Measurements from ENCODE around the gene SCYL1. TPM values are rescaled to one million over a fixed set of nuclear protein-coding genes. Genes with fewer than 3 reads are reported as not detected.

SCYL1 gene
- total RNA-seq (10 to 100 TPM; 40.1 to 49.4 (median 41.2) TPM), polyA plus RNA-seq (10 to 100 TPM; 68.9 to 83.9 TPM)

GRCh38 chr11:65524741-65525545 lies at the start of gene SCYL1:
TSS of gene SCYL1 (plus strand) at chr11:65525083. CDS start at chr11:65525154, 71 bp downstream.
- Histone ChIP-seq H3K4me3 (peak within 1 kb of the TSS; percentile 84 to 100 (median 100)), H3K36me3 (no peaks in the 10 kb centered on the region), H3K27me3 (no peaks in the 10 kb centered on the region), H3K27ac (peak within 1 kb of the TSS; percentile 53 to 82 (median 60)), H3K9me3 (no peaks in the 10 kb centered on the region), H3K4me1 (peaks cover 0 to 11% (median 5%) of the 10 kb centered on the region in 3 donors)
- 0 to 1% methylated on average over 44 to 75 of the region's 82 CpGs for whole genome bisulfite sequencing, 2 donors
- peak; percentile 69 to 95 (median 86) for DNase-seq
- TF ChIP-seq, protein P1, sequence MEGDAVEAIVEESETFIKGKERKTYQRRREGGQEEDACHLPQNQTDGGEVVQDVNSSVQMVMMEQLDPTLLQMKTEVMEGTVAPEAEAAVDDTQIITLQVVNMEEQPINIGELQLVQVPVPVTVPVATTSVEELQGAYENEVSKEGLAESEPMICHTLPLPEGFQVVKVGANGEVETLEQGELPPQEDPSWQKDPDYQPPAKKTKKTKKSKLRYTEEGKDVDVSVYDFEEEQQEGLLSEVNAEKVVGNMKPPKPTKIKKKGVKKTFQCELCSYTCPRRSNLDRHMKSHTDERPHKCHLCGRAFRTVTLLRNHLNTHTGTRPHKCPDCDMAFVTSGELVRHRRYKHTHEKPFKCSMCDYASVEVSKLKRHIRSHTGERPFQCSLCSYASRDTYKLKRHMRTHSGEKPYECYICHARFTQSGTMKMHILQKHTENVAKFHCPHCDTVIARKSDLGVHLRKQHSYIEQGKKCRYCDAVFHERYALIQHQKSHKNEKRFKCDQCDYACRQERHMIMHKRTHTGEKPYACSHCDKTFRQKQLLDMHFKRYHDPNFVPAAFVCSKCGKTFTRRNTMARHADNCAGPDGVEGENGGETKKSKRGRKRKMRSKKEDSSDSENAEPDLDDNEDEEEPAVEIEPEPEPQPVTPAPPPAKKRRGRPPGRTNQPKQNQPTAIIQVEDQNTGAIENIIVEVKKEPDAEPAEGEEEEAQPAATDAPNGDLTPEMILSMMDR (IDR thresholded peaks at IDR 0.05) = no peak
- no peak for FAIRE-seq
- ATAC-seq = peak; percentile 93 to 97 (median 96)
- intact Hi-C loops (cut with DNase I) = no loop called here

DNA sequence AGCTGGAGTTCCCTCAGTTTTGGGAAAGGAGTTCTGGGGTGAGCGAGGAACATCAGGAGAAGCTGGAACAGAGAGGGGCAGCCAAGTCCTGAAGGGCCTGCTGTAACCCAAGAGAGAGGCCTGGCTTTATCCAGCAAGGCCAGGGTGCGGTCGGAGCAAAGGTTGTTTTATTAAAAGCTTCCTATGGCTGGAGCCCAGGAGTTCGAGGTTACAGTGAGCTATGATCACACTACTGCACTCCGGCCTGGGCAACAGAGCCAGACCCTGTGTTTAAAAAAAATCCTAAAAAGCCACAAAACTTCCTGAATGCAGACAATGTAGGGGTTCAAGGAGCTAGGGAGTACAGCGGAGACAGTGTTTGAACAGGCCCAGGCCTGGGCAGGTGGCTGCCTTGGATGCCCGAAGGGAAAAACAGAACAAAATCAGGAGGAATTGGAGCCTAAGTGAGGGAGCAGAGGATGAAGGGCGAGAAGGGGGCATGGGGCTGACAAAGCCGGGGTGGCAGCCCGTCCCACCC lies 48.2 kb upstream of the SCYL1 start:
- 9% methylated on average over 10 of the region's 10 CpGs for WGBS, 2 donors
- DNase-seq (peak in 2 of 6 donors; percentile 31 to 53), ATAC-seq (peak in 3 of 4 donors; percentile 0 to 1 (median 0)), FAIRE-seq (no peak)
- Histone ChIP-seq H3K27ac (peak overlapping the region; percentile 96 to 99 (median 98)), H3K9me3 (no peaks in the 10 kb centered on the region), H3K4me3 (peak overlapping the region; percentile 67 to 90 (median 85)), H3K4me1 (peaks cover 30 to 37% (median 33%) of the 10 kb centered on the region in 3 donors), H3K27me3 (no peaks in the 10 kb centered on the region), H3K36me3 (no peaks in the 10 kb centered on the region)
- TF ChIP-seq, protein P1 (IDR thresholded peaks at IDR 0.05) = no peak
- intact Hi-C loops (cut with DNase I) = no loop called here

- intact Hi-C loops (cut with DNase I) = no loop called here
Observed at GRCh38 chr11:65477149-65477965, 47.5 kb upstream of the SCYL1 start.

GRCh38 chr11:65478388-65479183 lies 46.3 kb upstream of the SCYL1 start:
- Histone ChIP-seq H3K27ac (peak overlapping the region; percentile 96 to 99 (median 98)), H3K4me3 (peak overlapping the region in 2 of 4 donors; percentile 2 to 90), H3K27me3 (no peaks in the 10 kb centered on the region), H3K9me3 (no peaks in the 10 kb centered on the region), H3K36me3 (no peaks in the 10 kb centered on the region), H3K4me1 (peaks cover 23 to 28% (median 24%) of the 10 kb centered on the region in 3 donors)
- TF ChIP-seq, protein P1 (IDR thresholded peaks at IDR 0.05) = no peak
- ATAC-seq (peak; percentile 14 to 29 (median 18)), FAIRE-seq (no peak), DNase-seq (peak; percentile 44 to 78 (median 64))
- intact Hi-C loops (cut with DNase I) = no loop called here
- 33 to 36% methylated on average over 33 of the region's 33 CpGs for WGBS, 2 donors

More at GRCh38 chr11:65477149-65477965, 47.5 kb upstream of the SCYL1 start:
- no peaks in the 10 kb centered on the region for H3K36me3 ChIP-seq
- no peaks in the 10 kb centered on the region for H3K27me3 ChIP-seq
- peak; percentile 94 to 98 (median 96) for DNase-seq
- H3K4me1 ChIP-seq = peaks cover 27 to 34% (median 30%) of the 10 kb centered on the region in 3 donors
- H3K27ac ChIP-seq = peak overlapping the region; percentile 96 to 99 (median 98)
- no peaks in the 10 kb centered on the region for H3K9me3 ChIP-seq
- 0% methylated on average over 58 to 60 of the region's 60 CpGs for WGBS, 2 donors
- TF ChIP-seq, protein P1 (IDR thresholded peaks at IDR 0.05) = no peak
- ATAC-seq = peak; percentile 85 to 93 (median 90)
- no peak for FAIRE-seq
- H3K4me3 ChIP-seq = peak overlapping the region; percentile 67 to 90 (median 85)

Measured in pancreas (tissue), 10 donors.